ENCODE measurements around the gene PGLYRP4.

Gene PGLYRP4

GRCh38 chr1:153394391-153394790, 45.8 kb upstream of the PGLYRP4 start:
- H2AFZ ChIP-seq (ENCODE audit: low read length), result no peak overlapping the region
- H3K9ac ChIP-seq (ENCODE audit: low read length), result no peak overlapping the region
- no peaks in the 10 kb centered on the region for H3K9me2 ChIP-seq (replicated peaks; ENCODE audit: insufficient read depth, low read length)
- no peaks in the 10 kb centered on the region for H3K36me3 ChIP-seq (replicated peaks; ENCODE audit: insufficient read depth, low read length)
- peaks cover 16% of the 10 kb centered on the region for H3K27me3 ChIP-seq (replicated peaks; ENCODE audit: insufficient read depth, low read length)
- no peak overlapping the region for H3K27ac ChIP-seq (ENCODE audit: low read length)
- no peak for DNase-seq
- H3K79me2 ChIP-seq (ENCODE audit: low read length), result no peaks in the 10 kb centered on the region
- H4K20me1 ChIP-seq (ENCODE audit: insufficient read depth, low read length), result no peaks in the 10 kb centered on the region
- H3K4me1 ChIP-seq (ENCODE audit: low read length), result no peaks in the 10 kb centered on the region
- H3K4me2 ChIP-seq (ENCODE audit: low read depth, low read length), result no peak overlapping the region
- no peaks in the 10 kb centered on the region for H3K9me3 ChIP-seq (replicated peaks; ENCODE audit: insufficient read depth, low read length)
- no peak overlapping the region for H3K4me3 ChIP-seq (ENCODE audit: low read length)
- no peaks in the 10 kb centered on the region for H3F3A ChIP-seq (ENCODE audit: insufficient read depth, low read length)
- TF ChIP-seq EZH2 (optimal IDR thresholded peaks at IDR 0.05; ENCODE audit: low read depth, low read length) (no peak), EZH2phosphoT487 (IDR thresholded peaks at IDR 0.05; ENCODE audit: low read length) (no peak), CTCF (IDR thresholded peaks at IDR 0.05; ENCODE audit: low read length) (no peak)

GRCh38 chr1:153393926-153394325, 45.3 kb upstream of the PGLYRP4 start:
- no peaks in the 10 kb centered on the region for H3K79me2 ChIP-seq (ENCODE audit: low read length)
- no peak overlapping the region for H3K27ac ChIP-seq (ENCODE audit: low read length)
- TF ChIP-seq EZH2phosphoT487 (IDR thresholded peaks at IDR 0.05; ENCODE audit: low read length) (no peak), EZH2 (optimal IDR thresholded peaks at IDR 0.05; ENCODE audit: low read depth, low read length) (no peak), CTCF (IDR thresholded peaks at IDR 0.05; ENCODE audit: low read length) (no peak)
- H3K4me3 ChIP-seq (ENCODE audit: low read length), result no peak overlapping the region
- H3K36me3 ChIP-seq (replicated peaks; ENCODE audit: insufficient read depth, low read length), result no peaks in the 10 kb centered on the region
- H4K20me1 ChIP-seq (ENCODE audit: insufficient read depth, low read length), result no peaks in the 10 kb centered on the region
- H3K9me3 ChIP-seq (replicated peaks; ENCODE audit: insufficient read depth, low read length), result no peaks in the 10 kb centered on the region
- H3K9ac ChIP-seq (ENCODE audit: low read length), result no peak overlapping the region
- no peak overlapping the region for H3K4me2 ChIP-seq (ENCODE audit: low read depth, low read length)
- H3K27me3 ChIP-seq (replicated peaks; ENCODE audit: insufficient read depth, low read length), result peaks cover 16% of the 10 kb centered on the region
- no peaks in the 10 kb centered on the region for H3K4me1 ChIP-seq (ENCODE audit: low read length)
- no peak overlapping the region for H2AFZ ChIP-seq (ENCODE audit: low read length)
- H3K9me2 ChIP-seq (replicated peaks; ENCODE audit: insufficient read depth, low read length), result no peaks in the 10 kb centered on the region
- no peaks in the 10 kb centered on the region for H3F3A ChIP-seq (ENCODE audit: insufficient read depth, low read length)
- DNase-seq, result no peak

DNA sequence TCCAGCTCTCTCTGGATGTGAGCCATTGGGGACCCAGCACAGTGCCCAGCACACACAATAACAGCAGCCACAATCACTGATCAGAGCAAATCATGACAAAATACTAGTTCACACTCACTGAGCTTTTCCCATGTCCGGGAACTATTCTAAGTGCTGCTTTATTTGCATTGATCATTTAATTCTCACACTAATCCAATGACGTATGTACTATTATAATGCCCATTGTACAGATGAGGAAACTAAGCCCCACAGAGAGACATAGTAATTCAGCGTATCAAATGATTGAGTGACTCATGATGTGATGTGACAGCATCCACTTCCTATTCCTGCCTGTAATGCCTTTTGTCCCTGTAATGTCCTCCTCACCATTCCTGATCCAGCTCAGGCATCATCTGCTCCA, 44.2 kb upstream of the PGLYRP4 start:
- no peak for DNase-seq
- Histone ChIP-seq H2AFZ (ENCODE audit: low read length) (no peak overlapping the region), H3K9me2 (replicated peaks; ENCODE audit: insufficient read depth, low read length) (no peaks in the 10 kb centered on the region), H3K27me3 (replicated peaks; ENCODE audit: insufficient read depth, low read length) (peaks cover 16% of the 10 kb centered on the region), H3K9ac (ENCODE audit: low read length) (no peak overlapping the region), H3K79me2 (ENCODE audit: low read length) (no peaks in the 10 kb centered on the region), H3K36me3 (replicated peaks; ENCODE audit: insufficient read depth, low read length) (no peaks in the 10 kb centered on the region), H3K4me3 (ENCODE audit: low read length) (no peak overlapping the region), H4K20me1 (ENCODE audit: insufficient read depth, low read length) (no peaks in the 10 kb centered on the region), H3K27ac (ENCODE audit: low read length) (no peak overlapping the region), H3K9me3 (replicated peaks; ENCODE audit: insufficient read depth, low read length) (no peaks in the 10 kb centered on the region), H3F3A (ENCODE audit: insufficient read depth, low read length) (no peaks in the 10 kb centered on the region), H3K4me1 (ENCODE audit: low read length) (no peaks in the 10 kb centered on the region), H3K4me2 (ENCODE audit: low read depth, low read length) (no peak overlapping the region)
- TF ChIP-seq EZH2phosphoT487 (IDR thresholded peaks at IDR 0.05; ENCODE audit: low read length) (no peak), CTCF (IDR thresholded peaks at IDR 0.05; ENCODE audit: low read length) (no peak), EZH2 (optimal IDR thresholded peaks at IDR 0.05; ENCODE audit: low read depth, low read length) (no peak)
